SHP77 treated with DMSO at 0.1 percent for 48 hours (cell line): Measurements from ENCODE around the gene FKBP1A.
"Not testable (repeated sequence)": the region's sequence is repeated elsewhere in the genome, so short reads cannot be mapped to it uniquely, and the experiment has no call there.

Source experiments
- DNase-seq: peaks from one replicate; lab custom pipeline; 2025; lab: John Stamatoyannopoulos, UW

The FKBP1A gene

GRCh38 chr20:1363522-1363921, 29.3 kb downstream of the FKBP1A start:
- DNase-seq, result no peak

GRCh38 chr20:1362484-1362883, 30.4 kb downstream of the FKBP1A start:
- no peak for DNase-seq

GRCh38 chr20:1360094-1360846, 32.6 kb downstream of the FKBP1A start:
- DNase-seq, result no peak

DNA sequence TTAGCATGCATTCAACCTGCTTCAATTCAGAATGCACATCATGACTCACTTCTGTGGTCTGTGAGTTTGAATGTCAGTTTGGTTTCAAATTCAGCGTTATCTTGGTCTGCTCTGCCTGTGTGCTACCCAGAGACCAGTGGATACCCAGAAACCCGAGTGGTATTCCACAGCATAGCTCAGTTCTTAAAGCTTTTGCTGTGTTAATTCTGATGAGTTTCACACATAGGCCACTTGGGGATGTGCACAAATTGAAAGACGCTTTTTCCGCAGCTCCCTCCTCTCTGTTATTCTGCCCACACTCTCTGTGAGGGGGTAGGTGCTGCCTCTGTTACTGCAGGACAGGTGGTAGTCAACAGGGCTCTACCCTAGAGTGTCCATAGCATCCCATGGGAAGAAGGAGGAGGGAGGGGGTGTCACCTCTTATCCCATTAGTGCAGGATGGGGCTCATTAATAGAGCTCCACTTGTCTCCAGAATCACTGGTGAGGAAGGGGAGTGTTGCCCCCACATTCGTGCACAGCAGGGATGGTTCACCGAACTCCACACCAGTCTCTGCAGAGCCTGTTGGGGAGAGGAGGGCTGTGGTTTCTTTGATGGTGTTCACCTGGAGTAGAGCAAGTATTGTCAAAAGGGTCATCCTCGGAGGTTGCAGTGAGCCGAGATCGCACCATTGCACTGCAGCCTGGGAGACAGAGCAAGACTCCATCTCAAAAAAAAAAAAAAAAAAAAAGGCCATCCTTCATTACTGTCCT, 34.8 kb downstream of the FKBP1A start:
- DNase-seq, result no peak

GRCh38 chr20:1353956-1354355, 38.9 kb downstream of the FKBP1A start:
- DNase-seq, result no peak

- DNase-seq, result no peak
These were observed 46.4 kb downstream of the FKBP1A start for GRCh38 chr20:1346315-1346969.

GRCh38 chr20:1345756-1346093, 47.1 kb downstream of the FKBP1A start:
- no peak for DNase-seq

- DNase-seq, result no peak
These were observed 47.7 kb downstream of the FKBP1A start for GRCh38 chr20:1345030-1345755.

- not testable (repeated sequence) for DNase-seq
These were observed 49.3 kb downstream of the FKBP1A start for GRCh38 chr20:1343446-1344124.

DNA sequence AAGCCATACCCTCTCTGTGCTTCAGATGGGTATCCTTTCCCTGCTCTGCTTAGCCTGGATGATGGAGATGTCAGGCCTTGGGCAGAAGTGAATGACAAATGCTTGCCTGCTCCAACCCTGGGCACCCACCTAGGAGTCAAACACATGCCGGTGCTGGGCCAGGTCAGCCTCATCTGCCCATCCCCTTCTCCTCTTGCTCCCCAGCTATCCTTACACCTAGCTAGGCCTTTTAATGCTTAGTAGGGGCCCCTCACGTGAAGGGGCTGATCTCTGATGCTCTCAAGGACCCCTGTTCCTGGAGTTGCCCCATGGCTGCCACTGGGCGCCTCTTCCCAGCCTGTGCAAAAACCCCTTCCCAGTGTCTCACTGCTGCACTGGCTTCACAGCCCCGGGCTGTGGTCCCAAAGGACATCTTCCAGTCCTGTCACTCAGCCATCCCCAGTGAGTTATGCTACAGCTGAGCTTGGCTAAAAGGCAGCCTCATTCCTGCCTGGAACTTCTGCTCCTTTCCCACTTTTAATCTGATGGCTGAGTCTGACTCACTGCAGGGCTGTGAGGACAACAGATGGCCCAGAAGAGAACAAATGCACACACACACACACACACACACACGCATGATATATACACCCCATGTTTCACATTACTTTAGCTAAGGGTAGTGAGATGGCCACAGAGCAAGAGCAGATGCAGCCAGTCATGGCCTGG, 51.1 kb downstream of the FKBP1A start:
- no peak for DNase-seq

DNA sequence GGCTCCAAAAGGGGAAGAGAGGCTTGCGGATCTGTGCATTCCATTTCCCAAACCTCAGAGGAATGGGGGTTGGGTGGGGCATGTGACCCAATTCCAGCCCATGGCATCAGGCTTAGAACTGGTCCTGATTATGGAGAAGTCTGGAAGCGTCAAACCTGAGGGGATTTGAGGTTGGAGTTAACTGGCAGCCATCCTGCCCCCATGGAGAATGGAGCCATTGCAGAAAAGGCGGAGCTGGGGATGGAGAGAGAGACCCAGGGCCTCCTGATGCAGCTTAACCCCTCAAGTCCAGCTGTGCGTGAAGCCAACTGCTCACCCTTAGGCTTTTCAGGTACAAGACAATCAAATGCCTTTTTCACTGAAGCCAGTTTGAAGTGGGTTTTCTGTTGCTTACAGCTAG, 54.1 kb downstream of the FKBP1A start:
- no peak for DNase-seq

GRCh38 chr20:1338096-1338495, 54.8 kb downstream of the FKBP1A start:
- no peak for DNase-seq

DNA sequence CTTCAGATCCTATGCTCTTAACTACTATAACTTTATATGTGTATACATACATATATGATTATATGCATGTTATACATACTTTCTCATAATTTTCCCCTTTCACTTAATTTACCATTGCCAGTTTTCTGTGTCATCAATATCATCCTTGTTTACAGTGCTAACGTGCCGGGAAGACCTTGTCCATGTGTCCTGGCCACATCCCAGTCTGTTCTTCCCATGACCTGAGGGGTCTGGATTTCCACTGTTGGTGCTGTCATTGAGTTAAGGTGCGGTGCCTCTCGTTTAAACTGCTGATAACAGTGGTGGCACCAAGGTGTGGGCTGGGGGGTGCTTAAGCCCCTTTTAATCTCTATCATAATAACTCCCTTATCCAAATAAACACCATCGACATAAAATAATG, 55.4 kb downstream of the FKBP1A start:
- DNase-seq, result no peak

- no peak for DNase-seq
These were observed 56.0 kb downstream of the FKBP1A start for GRCh38 chr20:1336699-1337367.

GRCh38 chr20:1335961-1336698, 56.7 kb downstream of the FKBP1A start:
- no peak for DNase-seq

DNA sequence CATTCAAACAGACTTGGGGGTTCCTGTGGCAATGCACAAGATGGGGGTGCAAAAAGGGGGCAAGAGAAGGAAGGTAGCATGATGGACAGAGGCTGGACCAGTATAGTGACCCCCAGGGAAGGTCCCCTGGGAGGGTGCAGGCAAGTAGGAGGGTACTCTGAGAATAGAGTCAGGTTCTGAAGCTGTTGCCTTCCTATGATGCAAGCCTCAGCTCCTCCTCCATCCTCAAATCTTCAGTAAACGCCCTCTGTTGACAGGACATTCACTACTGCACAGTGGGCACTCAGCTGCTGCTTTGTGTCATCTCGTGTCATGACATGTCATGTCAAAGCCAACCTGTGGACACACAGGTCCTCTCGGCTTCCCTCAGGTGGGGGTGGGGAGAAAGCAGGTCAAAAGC, 58.1 kb downstream of the FKBP1A start:
- no peak for DNase-seq

- no peak for DNase-seq
These were observed 58.5 kb downstream of the FKBP1A start for GRCh38 chr20:1334370-1334731.

DNA sequence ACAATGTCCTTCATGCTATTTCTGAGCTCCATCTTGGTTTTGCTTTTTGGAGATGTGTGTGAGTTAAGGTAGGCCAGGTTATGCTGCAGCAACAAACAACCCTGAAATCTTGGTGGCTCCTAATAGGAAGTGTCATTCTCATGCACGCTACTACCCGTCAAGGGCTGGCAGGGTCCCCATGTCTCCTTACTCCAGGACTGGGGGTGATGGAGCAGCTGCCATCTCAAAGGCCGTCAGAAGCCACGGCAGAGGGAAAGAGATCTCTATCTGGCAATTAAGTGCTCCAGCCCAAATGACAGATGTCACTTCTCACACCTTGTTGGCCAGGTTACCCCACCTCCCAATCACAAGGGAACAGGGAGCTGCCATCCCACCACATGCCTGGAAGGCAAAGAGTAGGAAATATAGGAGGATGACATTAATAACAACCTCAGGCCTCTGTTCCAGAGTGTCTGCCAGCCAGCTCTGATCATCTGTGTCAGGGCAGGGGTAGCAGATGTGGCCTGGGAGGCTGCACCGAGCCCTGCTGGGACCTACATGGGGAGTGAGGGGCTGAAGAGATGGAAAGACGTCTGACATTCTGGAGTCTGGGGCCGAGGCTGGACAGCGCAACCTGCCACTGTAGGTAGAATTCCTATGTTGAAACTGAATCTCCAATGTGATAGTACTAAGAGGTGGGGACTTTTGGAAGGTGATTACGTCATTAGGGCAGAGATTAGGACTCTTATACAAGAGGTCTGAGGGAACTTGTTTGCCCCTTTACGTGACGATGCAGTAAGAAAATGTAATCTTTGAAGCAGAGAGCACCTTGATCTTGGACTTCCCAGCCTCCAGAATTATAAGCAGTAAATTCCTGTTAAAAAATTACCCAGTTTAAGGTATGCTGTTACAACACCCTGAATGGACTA, 59.1 kb downstream of the FKBP1A start:
- DNase-seq, result no peak

GRCh38 chr20:1332749-1333300, 60.0 kb downstream of the FKBP1A start:
- no peak for DNase-seq
